ENCODE results near the gene ABCC10.

DNA sequence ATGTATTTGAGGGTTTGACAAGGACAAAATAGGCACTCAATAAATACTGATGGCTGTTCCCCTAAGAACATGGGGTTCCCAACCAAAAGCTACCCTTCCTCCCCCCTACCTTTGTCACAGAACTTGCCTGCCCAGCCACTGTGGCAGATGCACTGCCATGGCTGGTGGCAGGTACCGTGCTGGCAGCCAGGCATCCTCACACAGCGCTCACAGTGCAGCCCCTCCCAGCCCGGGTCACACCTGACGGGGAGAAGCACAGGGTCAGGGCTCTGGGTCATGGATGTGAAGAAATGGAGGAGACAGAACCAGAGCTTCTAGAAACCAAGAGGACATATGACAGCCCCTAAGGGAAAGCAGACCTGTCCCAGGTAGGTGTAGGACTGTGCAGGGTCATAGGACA lies 25.6 kb downstream of the ABCC10 start:
- TF ChIP-seq, protein P1, sequence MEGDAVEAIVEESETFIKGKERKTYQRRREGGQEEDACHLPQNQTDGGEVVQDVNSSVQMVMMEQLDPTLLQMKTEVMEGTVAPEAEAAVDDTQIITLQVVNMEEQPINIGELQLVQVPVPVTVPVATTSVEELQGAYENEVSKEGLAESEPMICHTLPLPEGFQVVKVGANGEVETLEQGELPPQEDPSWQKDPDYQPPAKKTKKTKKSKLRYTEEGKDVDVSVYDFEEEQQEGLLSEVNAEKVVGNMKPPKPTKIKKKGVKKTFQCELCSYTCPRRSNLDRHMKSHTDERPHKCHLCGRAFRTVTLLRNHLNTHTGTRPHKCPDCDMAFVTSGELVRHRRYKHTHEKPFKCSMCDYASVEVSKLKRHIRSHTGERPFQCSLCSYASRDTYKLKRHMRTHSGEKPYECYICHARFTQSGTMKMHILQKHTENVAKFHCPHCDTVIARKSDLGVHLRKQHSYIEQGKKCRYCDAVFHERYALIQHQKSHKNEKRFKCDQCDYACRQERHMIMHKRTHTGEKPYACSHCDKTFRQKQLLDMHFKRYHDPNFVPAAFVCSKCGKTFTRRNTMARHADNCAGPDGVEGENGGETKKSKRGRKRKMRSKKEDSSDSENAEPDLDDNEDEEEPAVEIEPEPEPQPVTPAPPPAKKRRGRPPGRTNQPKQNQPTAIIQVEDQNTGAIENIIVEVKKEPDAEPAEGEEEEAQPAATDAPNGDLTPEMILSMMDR (IDR thresholded peaks at IDR 0.05; ENCODE audit: low read length): no peak
- TF ChIP-seq EZH2 (IDR thresholded peaks at IDR 0.05; ENCODE audit: borderline replicate concordance, low read length): no peak

Data from OCI-LY1 (cell line).